HFFc6 (cell line): ENCODE results near the gene DDX31. TPM values are rescaled to one million over a fixed set of nuclear protein-coding genes. Genes with fewer than 3 reads are reported as not detected.
A peak's percentile ranks its signal among the peaks of the same experiment; 100 is the strongest.

Experiments used
- DNase-seq: peaks from one replicate; pipeline ENCODE4 v3.0.0-alpha.2; 2018
- H3K27ac Mint-ChIP-seq: 2 replicates; pipeline ENCODE4 v1.8.0; 2020; ENCODE audit warnings: mild to moderate bottlenecking, mixed read lengths
- H3K27me3 Mint-ChIP-seq: 2 replicates; pipeline ENCODE4 v1.8.0; 2021; ENCODE audit warnings: mild to moderate bottlenecking, moderate library complexity, mixed read lengths; ENCODE audit not compliant: insufficient read depth
- H3K36me3 Mint-ChIP-seq: 2 replicates; pipeline ENCODE4 v1.8.0; 2021; ENCODE audit warnings: low read depth, mixed read lengths
- H3K4me1 Mint-ChIP-seq: 2 replicates; pipeline ENCODE4 v1.8.0; 2020; ENCODE audit warnings: low read depth, mixed read lengths
- H3K4me3 Mint-ChIP-seq: 2 replicates; pipeline ENCODE4 v1.8.0; 2020; ENCODE audit warnings: mild to moderate bottlenecking, moderate library complexity, mixed read lengths
- H3K9me3 Mint-ChIP-seq: 2 replicates; pipeline ENCODE4 v1.8.0; 2020; ENCODE audit warnings: mild to moderate bottlenecking, mixed read lengths
- CTCF ChIP-seq: fragments of 200-600 bp; sonication (generic); IDR thresholded peaks from 2 replicates; pipeline ENCODE4 v1.5.0; 2021; ENCODE audit warnings: antibody characterized with exemption, mild to moderate bottlenecking
- total RNA-seq, 6 experiments: library from RNA; stranded (reverse); fragmentation: NEBNext Ultra II Directional; extraction: Animal tissue kit (Norgen Biotek cat#: 25700); gene quantifications; 2 replicates in 1 of 6; 3 replicates in 5 of 6; pipeline ENCODE4 v1.2.3, GENCODE V29; 2021

The DDX31 gene
- total RNA-seq, 6 experiments from 2014 or later, result 9.6 to 16.2 (median 14.9) TPM

GRCh38 chr9:132631280-132631679, 38.5 kb downstream of the DDX31 start:
- peaks cover 1% of the 10 kb centered on the region; the same call in 1 of the 2 replicates for H3K27me3 Mint-ChIP-seq
- no peaks in the 10 kb centered on the region for H3K9me3 Mint-ChIP-seq
- H3K4me3 Mint-ChIP-seq, result no peak overlapping the region
- peaks cover 21% of the 10 kb centered on the region for H3K4me1 Mint-ChIP-seq
- H3K36me3 Mint-ChIP-seq, result peaks cover 55% of the 10 kb centered on the region
- H3K27ac Mint-ChIP-seq, result peak overlapping the region; percentile 74
- peak; percentile 47; the same call in 1 of the 2 replicates for TF ChIP-seq CTCF
- peak; percentile 74 for DNase-seq

DNA sequence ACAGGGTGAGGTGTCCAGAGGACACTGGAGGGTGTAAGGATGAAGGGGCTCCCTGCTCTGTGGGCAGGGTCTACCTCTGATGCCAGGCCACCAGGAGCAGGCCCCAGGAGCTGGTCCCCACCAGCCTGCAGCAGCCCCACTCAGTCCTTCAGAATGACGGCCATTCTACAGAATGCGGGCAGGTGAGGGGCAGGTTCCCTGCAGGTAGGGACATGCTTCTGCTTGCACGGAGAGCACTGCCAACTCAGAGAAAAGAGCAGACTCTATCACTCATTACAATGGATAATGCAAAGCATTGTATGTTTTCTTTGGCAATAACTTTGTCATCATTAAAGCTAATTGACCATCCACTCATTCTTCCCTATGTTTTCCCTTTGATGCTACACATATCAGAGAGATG, 39.0 kb downstream of the DDX31 start:
- no peaks in the 10 kb centered on the region for H3K9me3 Mint-ChIP-seq
- H3K27me3 Mint-ChIP-seq, result peaks cover 1% of the 10 kb centered on the region; the same call in 1 of the 2 replicates
- peaks cover 58% of the 10 kb centered on the region for H3K36me3 Mint-ChIP-seq
- H3K27ac Mint-ChIP-seq, result no peak overlapping the region
- TF ChIP-seq CTCF, result no peak
- H3K4me3 Mint-ChIP-seq, result no peak overlapping the region
- DNase-seq, result no peak
- H3K4me1 Mint-ChIP-seq, result peaks cover 21% of the 10 kb centered on the region

- no peak for TF ChIP-seq CTCF
- no peak for DNase-seq
- H3K4me3 Mint-ChIP-seq, result no peak overlapping the region
- no peak overlapping the region for H3K27ac Mint-ChIP-seq
- H3K4me1 Mint-ChIP-seq, result peaks cover 21% of the 10 kb centered on the region
- no peaks in the 10 kb centered on the region for H3K9me3 Mint-ChIP-seq
- H3K36me3 Mint-ChIP-seq, result peaks cover 62% of the 10 kb centered on the region
- H3K27me3 Mint-ChIP-seq, result no peaks in the 10 kb centered on the region
Measured at GRCh38 chr9:132630116-132630515, 39.7 kb downstream of the DDX31 start.

DNA sequence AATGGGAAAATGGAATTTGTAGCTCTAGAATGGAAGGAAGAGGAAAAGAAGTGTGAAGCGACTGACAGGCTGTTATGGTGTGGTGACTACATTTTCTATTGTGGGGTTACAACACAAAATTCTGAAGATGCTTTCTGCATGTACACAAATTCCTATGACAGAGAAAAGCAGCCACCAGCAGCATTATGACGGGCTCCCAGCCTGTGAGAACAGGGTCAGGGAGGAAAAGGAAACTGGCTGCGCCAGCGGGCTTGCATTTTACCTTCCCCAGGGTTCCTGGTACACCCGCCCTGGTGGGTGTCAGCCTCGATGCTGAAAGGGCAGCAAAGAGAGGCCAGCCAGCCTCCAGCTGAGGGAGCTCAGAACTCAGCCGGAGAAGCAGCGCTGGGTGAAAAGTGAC, 41.0 kb downstream of the DDX31 start:
- Mint-ChIP-seq H3K36me3 (peaks cover 63% of the 10 kb centered on the region), H3K9me3 (no peaks in the 10 kb centered on the region), H3K4me1 (peaks cover 21% of the 10 kb centered on the region), H3K4me3 (no peak overlapping the region), H3K27me3 (no peaks in the 10 kb centered on the region; the same call in 1 of the 2 replicates), H3K27ac (no peak overlapping the region)
- no peak for TF ChIP-seq CTCF
- no peak for DNase-seq

GRCh38 chr9:132627594-132627993, 42.2 kb downstream of the DDX31 start:
- peaks cover 22% of the 10 kb centered on the region for H3K4me1 Mint-ChIP-seq
- H3K4me3 Mint-ChIP-seq, result no peak overlapping the region
- H3K36me3 Mint-ChIP-seq, result peaks cover 58% of the 10 kb centered on the region
- H3K27me3 Mint-ChIP-seq, result no peaks in the 10 kb centered on the region; the same call in 1 of the 2 replicates
- TF ChIP-seq CTCF, result no peak
- DNase-seq, result no peak
- H3K27ac Mint-ChIP-seq, result no peak overlapping the region
- no peaks in the 10 kb centered on the region for H3K9me3 Mint-ChIP-seq

GRCh38 chr9:132627106-132627505, 42.7 kb downstream of the DDX31 start:
- H3K4me1 Mint-ChIP-seq, result peaks cover 22% of the 10 kb centered on the region
- no peaks in the 10 kb centered on the region for H3K9me3 Mint-ChIP-seq
- peaks cover under 1% of the 10 kb centered on the region; the same call in 1 of the 2 replicates for H3K27me3 Mint-ChIP-seq
- no peak overlapping the region for H3K27ac Mint-ChIP-seq
- H3K36me3 Mint-ChIP-seq, result peaks cover 58% of the 10 kb centered on the region
- no peak for TF ChIP-seq CTCF
- no peak overlapping the region for H3K4me3 Mint-ChIP-seq
- no peak for DNase-seq
